K562 (cell line): ENCODE measurements around the gene USP1. TPM values are rescaled to one million over a fixed set of nuclear protein-coding genes. Genes with fewer than 3 reads are reported as not detected.
A peak's percentile ranks its signal among the peaks of the same experiment; 100 is the strongest.

Experiments
- BRCA1 ChIP-seq, 2 experiments: fragments of 450-650 bp in 1 of 2; sonication (generic) in 1 of 2; formaldehyde crosslinking in 1 of 2; IDR thresholded peaks; 2 replicates each; pipeline versions ENCODE4 v1.5.0 to v1.6.1; 2017 to 2020; ENCODE audit warnings: mild to moderate bottlenecking in 1 of 2, missing genetic modification reagents in 1 of 2
- E2F1 ChIP-seq: sonication (generic); formaldehyde crosslinking; IDR thresholded peaks from 2 replicates; pipeline ENCODE4 v1.8.1; 2023; ENCODE audit warnings: mild to moderate bottlenecking, missing genetic modification reagents, moderate library complexity
- E2F6 ChIP-seq, 2 experiments: IDR thresholded peaks; 2 replicates each; pipeline ENCODE4 v1.6.1; 2011; ENCODE audit warnings: borderline replicate concordance in 1 of 2, control low read depth in 1 of 2, low read depth in 1 of 2, low read length in 1 of 2, mild to moderate bottlenecking in 1 of 2, mixed read lengths in 1 of 2, moderate library complexity in 1 of 2; ENCODE audit not compliant: insufficient read depth in 1 of 2, insufficient read length in 1 of 2, poor library complexity in 1 of 2, severe bottlenecking in 1 of 2; ENCODE audit errors: extremely low read depth in 1 of 2
- ETS2 ChIP-seq: IDR thresholded peaks from 2 replicates; pipeline ENCODE4 v1.6.1; 2016; ENCODE audit warnings: borderline replicate concordance, missing genetic modification characterization, mild to moderate bottlenecking, moderate library complexity, missing compliant biosample characterization; ENCODE audit not compliant: poor library complexity, severe bottlenecking
- FOXJ3 ChIP-seq: sonication (generic); formaldehyde crosslinking; IDR thresholded peaks from 2 replicates; pipeline ENCODE4 v1.4.0; 2020; ENCODE audit warnings: mild to moderate bottlenecking, missing genetic modification reagents
- HNRNPLL ChIP-seq: fragments of 200-400 bp; formaldehyde crosslinking; IDR thresholded peaks from 2 replicates; pipeline ENCODE4 v1.6.1; 2017; ENCODE audit warnings: low read length, low read depth, mild to moderate bottlenecking; ENCODE audit not compliant: poor library complexity, severe bottlenecking
- JUNB ChIP-seq: fragments of 450-650 bp; formaldehyde crosslinking; conservative IDR thresholded peaks from 2 replicates; pipeline ENCODE4 v1.4.0; 2020; ENCODE audit warnings: mild to moderate bottlenecking
- KDM1A ChIP-seq, 2 experiments: fragments of 450-650 bp; IDR thresholded peaks; 2 replicates each; pipeline ENCODE4 v1.6.1; 2016; ENCODE audit warnings: mild to moderate bottlenecking in 2 of 2
- KHSRP ChIP-seq: fragments of 450-650 bp; IDR thresholded peaks from 2 replicates; pipeline ENCODE4 v1.6.1; 2017
- PBX2 ChIP-seq, 2 experiments: IDR thresholded peaks in 1 of 2; conservative IDR thresholded peaks in 1 of 2; 2 replicates each; pipeline ENCODE4 v1.6.1; 2016; ENCODE audit warnings: low read depth in 2 of 2, mild to moderate bottlenecking in 1 of 2, missing compliant biosample characterization in 1 of 2, missing genetic modification characterization in 1 of 2, moderate library complexity in 1 of 2
- SMAD1 ChIP-seq: fragments of 150-350 bp; IDR thresholded peaks from 2 replicates; pipeline ENCODE4 v1.6.1; 2014; ENCODE audit warnings: low read length, low read depth; ENCODE audit not compliant: partially characterized antibody
- SMARCA4 ChIP-seq: fragments of 450-650 bp; IDR thresholded peaks from 2 replicates; pipeline ENCODE4 v1.6.1; 2016
- TCF7 ChIP-seq: sonication (generic); IDR thresholded peaks from 2 replicates; pipeline ENCODE4 v1.6.1; 2016; ENCODE audit warnings: antibody characterized with exemption, borderline replicate concordance
- TFAM ChIP-seq: fragments of 250-450 bp; sonication (Bioruptor Pico); conservative IDR thresholded peaks from 2 replicates; pipeline ENCODE4 v1.5.0; 2021; ENCODE audit warnings: mild to moderate bottlenecking, moderate library complexity
- XRCC3 ChIP-seq: fragments of 450-650 bp; IDR thresholded peaks from 2 replicates; pipeline ENCODE4 v1.6.1; 2017; ENCODE audit warnings: mild to moderate bottlenecking, moderate library complexity
- ZNF24 ChIP-seq: fragments of 450-650 bp; IDR thresholded peaks from 2 replicates; pipeline ENCODE4 v1.6.1; 2016
- ZNF445 ChIP-seq: fragments of 250-450 bp; sonication (Bioruptor Pico); IDR thresholded peaks from 2 replicates; pipeline ENCODE4 v1.4.0; 2020; ENCODE audit warnings: low read depth, mild to moderate bottlenecking, moderate library complexity
- ZNF592 ChIP-seq: fragments of 450-650 bp; IDR thresholded peaks from 2 replicates; pipeline ENCODE4 v1.6.1; 2017; ENCODE audit warnings: antibody characterized with exemption, mild to moderate bottlenecking
- ZNF695 ChIP-seq: fragments of 450-650 bp; formaldehyde crosslinking; IDR thresholded peaks from 2 replicates; pipeline ENCODE4 v1.4.0; 2020; ENCODE audit warnings: mild to moderate bottlenecking, moderate library complexity
- ZNF77 ChIP-seq: fragments of 250-450 bp; sonication (Bioruptor Pico); IDR thresholded peaks from 2 replicates; pipeline ENCODE4 v1.5.0; 2020
- polyA plus RNA-seq, 8 experiments: library from polyadenylated mRNA; depleted of rRNA in 4 of 8; stranded (reverse) in 5 of 8; unstranded in 3 of 8; fragments of >200 nt; fragmentation: Nextera tagmentation in 2 of 8; fragmentation: Illumina TruSeq in 1 of 8; extraction: Ambion mirVana in 2 of 8; extraction: Trizol in 1 of 8; gene quantifications; 2 replicates each; pipeline versions ENCODE4 v1.2.1 to v1.2.3, GENCODE V29; 2011 to 2014; ENCODE audit warnings: inconsistent platforms in 1 of 8, missing spikeins in 1 of 8
- total RNA-seq, 7 experiments: library from RNA; depleted of rRNA in 6 of 7; stranded (reverse); fragments of >200 nt in 6 of 7; fragmentation: Illumina TruSeq in 2 of 7; extraction: Trizol in 2 of 7; gene quantifications; 2 replicates each; pipeline versions ENCODE4 v1.2.1 to v1.2.3, GENCODE V29; 2011 to 2021; ENCODE audit warnings: low replicate concordance in 1 of 7

Gene USP1
- total and polyA plus RNA-seq, 9 of the 15 experiments (the other 6 are each of a cell fraction or from before 2014, with no cell fraction given) = 27.3 to 87.9 (median 51.7) TPM

DNA sequence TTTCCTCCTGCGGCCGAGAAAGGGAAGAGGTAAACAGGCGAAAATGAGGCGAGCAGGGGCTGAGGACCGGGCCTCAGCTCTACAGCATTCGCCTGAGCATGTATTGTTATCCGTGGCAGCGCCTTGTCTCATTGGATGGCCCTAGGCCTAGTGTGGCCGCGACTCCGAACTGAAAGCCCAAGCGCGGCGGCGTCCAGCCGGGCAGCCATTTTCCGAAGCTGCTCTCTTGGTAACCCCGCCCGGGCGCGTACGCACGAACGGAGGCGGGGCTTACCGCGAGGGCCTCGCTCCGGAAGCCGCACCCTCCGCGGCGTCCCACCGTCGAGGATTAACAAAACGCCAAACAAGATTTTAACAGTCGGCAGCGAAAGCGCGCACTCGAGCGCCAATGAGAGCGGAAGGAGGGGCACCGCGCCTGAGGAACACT lies 797 bp upstream of the USP1 start (continued):
- no peak for TF ChIP-seq PBX2 (CRISPR knock-in tag; IDR thresholded peaks at IDR 0.05; ENCODE audit: low read depth)
- TF ChIP-seq PBX2 (tag; conservative IDR thresholded peaks at IDR 0.05; ENCODE audit: low read depth) = no peak
- TF ChIP-seq KDM1A (IDR thresholded peaks at IDR 0.05) = no peak
- no peak for TF ChIP-seq HNRNPLL
- TF ChIP-seq TFAM (CRISPR knock-in tag) = no peak
- TF ChIP-seq FOXJ3 (CRISPR knock-in tag) = no peak
- TF ChIP-seq E2F6 (IDR thresholded peaks at IDR 0.05; ENCODE audit: borderline replicate concordance in 1 of 2, extremely low read depth in 1 of 2, insufficient read depth in 1 of 2, insufficient read length in 1 of 2, low read depth in 1 of 2, low read length in 1 of 2, poor library complexity in 1 of 2, severe bottlenecking in 1 of 2) = peak in 1 of 2 experiments; percentile 71
- TF ChIP-seq JUNB = no peak
- TF ChIP-seq ZNF445 (CRISPR knock-in tag) = no peak
- no peak for TF ChIP-seq ZNF24
- no peak for TF ChIP-seq TCF7
- TF ChIP-seq ZNF77 (CRISPR knock-in tag) = no peak
- no peak for TF ChIP-seq SMAD1
- no peak for TF ChIP-seq KHSRP
- TF ChIP-seq E2F1 (CRISPR knock-in tag) = no peak
- TF ChIP-seq BRCA1 (IDR thresholded peaks at IDR 0.05) = no peak
- TF ChIP-seq BRCA1 (CRISPR knock-in tag; IDR thresholded peaks at IDR 0.05) = no peak
- TF ChIP-seq ETS2 (tag) = no peak
- no peak for TF ChIP-seq XRCC3
- 0 out of 2 replicates have a peak, but pooled peaks have one; percentile 3 for TF ChIP-seq ZNF592
- TF ChIP-seq ZNF695 (CRISPR knock-in tag) = no peak
- TF ChIP-seq SMARCA4 = no peak; the same call in 1 of the 2 replicates
